ENCODE measurements around the gene MAN2B1.
"Not testable (repeated sequence)": the region's sequence is repeated elsewhere in the genome, so short reads cannot be mapped to it uniquely, and the experiment has no call there.

GRCh38 chr19:12713304-12713703 lies 46.8 kb upstream of the MAN2B1 start:
- TF ChIP-seq EP300, CTCF, POLR2A (IDR thresholded peaks at IDR 0.05): not testable (repeated sequence)
